HG02852 (cell line): ENCODE measurements around the gene AP3S2.
"Not testable (repeated sequence)": the region's sequence is repeated elsewhere in the genome, so short reads cannot be mapped to it uniquely, and the experiment has no call there.

Experiments used
- ATAC-seq: cut with Tn5 transposase; IDR thresholded peaks from one replicate; pipeline ENCODE4 v1.9.1; 2021; ENCODE audit warnings: mild to moderate bottlenecking, moderate library complexity; ENCODE audit not compliant: unreplicated experiment

The AP3S2 gene

GRCh38 chr15:89783861-89784685, 109.7 kb downstream of the AP3S2 start:
- ATAC-seq, result no peak

DNA sequence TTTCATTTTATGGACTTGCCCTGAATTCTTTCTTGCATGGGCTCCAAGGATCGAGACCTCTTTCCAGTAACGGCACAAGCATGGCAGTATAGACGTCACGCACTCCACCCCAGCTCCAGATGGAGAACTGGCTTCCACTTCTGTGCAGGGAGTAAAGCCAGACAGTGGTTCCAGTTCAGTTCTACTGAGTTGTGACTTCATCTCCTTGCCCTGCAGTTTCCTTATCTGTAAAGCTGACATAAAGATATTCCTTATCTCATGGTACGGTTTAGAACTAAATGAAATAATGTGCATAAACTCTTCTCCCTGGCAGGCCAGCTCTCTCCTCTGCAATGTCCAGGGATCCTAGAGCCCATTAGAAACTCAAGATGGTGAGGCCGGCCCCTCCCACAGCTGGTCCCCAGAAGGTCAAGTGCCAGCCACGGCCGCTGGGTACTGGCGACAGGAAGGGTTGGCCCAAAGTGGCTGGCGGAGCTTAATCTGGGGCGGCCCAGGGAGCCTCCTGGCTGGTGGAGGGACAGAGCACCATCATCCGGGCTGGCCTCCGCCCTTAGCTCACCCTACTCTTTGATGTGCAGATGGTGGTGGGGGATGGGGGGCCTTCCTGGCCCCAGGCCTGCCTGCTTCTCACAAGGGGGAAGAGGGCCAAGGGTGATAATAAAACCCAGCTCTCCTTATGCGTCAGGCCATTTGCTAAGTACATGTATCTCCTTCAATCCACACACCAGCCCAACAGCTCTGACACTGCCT, 110.5 kb downstream of the AP3S2 start:
- no peak for ATAC-seq

GRCh38 chr15:89782619-89782950, 111.2 kb downstream of the AP3S2 start:
- ATAC-seq, result not testable (repeated sequence)

GRCh38 chr15:89781891-89782618, 111.7 kb downstream of the AP3S2 start:
- ATAC-seq, result no peak

DNA sequence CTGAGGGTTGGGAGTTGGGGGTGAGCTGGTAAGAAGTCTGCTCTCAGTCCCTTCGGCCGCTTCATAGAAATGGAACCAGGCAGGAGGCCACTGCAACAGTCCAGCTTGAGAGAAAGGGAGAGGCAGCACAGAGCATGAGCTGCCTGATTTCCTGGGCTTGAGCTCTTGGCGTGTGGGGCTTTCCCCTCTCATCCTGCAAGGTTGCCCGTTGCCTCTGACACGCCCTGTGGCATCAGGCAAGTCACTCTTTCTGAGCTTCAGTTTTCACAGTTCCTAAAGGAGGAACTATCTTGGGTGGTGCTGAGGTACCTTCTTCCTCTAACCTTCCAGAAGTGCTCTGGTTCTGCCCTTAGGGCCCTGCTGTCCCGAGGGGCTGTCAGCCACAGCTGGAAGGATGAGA, 112.7 kb downstream of the AP3S2 start:
- no peak for ATAC-seq

- ATAC-seq, result no peak
These were observed 113.2 kb downstream of the AP3S2 start for GRCh38 chr15:89780601-89781000.
